SHP77 treated with DMSO at 0.1 percent for 48 hours (cell line): ENCODE measurements around the gene EML2.
"Not testable (repeated sequence)": the region's sequence is repeated elsewhere in the genome, so short reads cannot be mapped to it uniquely, and the experiment has no call there.

Experiments used
- DNase-seq: peaks from one replicate; lab custom pipeline; 2025; lab: John Stamatoyannopoulos, UW

EML2 gene, protein sequence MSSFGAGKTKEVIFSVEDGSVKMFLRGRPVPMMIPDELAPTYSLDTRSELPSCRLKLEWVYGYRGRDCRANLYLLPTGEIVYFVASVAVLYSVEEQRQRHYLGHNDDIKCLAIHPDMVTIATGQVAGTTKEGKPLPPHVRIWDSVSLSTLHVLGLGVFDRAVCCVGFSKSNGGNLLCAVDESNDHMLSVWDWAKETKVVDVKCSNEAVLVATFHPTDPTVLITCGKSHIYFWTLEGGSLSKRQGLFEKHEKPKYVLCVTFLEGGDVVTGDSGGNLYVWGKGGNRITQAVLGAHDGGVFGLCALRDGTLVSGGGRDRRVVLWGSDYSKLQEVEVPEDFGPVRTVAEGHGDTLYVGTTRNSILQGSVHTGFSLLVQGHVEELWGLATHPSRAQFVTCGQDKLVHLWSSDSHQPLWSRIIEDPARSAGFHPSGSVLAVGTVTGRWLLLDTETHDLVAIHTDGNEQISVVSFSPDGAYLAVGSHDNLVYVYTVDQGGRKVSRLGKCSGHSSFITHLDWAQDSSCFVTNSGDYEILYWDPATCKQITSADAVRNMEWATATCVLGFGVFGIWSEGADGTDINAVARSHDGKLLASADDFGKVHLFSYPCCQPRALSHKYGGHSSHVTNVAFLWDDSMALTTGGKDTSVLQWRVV

GRCh38 chr19:45638930-45639729 lies at the start of gene EML2:
Gene EML2, minus strand, starts transcription at chr19:45639397. Its CDS starts 21 bp downstream, at chr19:45639376.
- DNase-seq, result peak; percentile 10

DNA sequence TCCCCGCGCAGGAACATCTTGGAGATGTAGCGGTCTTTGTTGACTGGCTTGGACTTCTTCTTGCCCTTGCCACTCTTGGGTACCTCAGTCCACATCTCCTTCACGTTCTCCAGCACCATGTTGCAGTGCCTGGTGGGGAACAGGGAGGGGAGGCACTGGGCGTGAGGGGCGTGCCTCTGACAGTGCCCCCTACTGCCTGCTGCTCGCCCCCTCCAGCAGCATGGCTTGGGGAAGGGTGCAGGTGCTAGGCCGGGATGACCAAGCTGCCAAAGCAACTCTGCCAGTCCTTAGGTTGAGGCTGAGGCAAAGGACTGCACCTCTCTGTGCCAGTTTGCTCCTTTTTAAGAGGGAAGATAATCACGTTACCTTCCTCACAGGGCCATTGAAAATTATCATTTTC lies 48.4 kb upstream of the EML2 start:
- DNase-seq, result no peak

GRCh38 chr19:45685045-45685444 lies 45.8 kb upstream of the EML2 start:
- DNase-seq, result not testable (repeated sequence)

GRCh38 chr19:45682908-45683307 lies 43.7 kb upstream of the EML2 start:
- no peak for DNase-seq

- DNase-seq, result no peak
Measured at GRCh38 chr19:45682117-45682516, 42.9 kb upstream of the EML2 start.

DNA sequence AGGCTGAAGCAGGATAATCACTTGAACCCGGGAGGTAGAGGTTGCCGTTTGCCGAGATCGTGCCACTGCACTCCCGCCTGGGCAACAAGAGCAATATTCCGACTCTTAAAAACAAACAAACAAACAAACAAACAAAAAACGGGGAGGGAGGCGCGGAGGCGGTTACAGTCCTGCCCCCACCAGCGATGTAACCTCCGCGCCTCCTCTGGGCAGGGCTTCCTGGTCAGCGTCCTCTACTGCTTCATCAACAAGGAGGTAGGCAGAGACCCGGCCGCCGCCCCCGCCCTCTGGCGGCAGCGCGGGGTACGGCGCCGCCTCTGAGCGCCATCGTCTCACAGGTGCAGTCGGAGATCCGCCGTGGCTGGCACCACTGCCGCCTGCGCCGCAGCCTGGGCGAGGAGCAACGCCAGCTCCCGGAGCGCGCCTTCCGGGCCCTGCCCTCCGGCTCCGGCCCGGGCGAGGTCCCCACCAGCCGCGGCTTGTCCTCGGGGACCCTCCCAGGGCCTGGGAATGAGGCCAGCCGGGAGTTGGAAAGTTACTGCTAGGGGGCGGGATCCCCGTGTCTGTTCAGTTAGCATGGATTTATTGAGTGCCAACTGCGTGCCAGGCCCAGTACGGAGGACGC lies 42.3 kb upstream of the EML2 start:
- peak; percentile 46 for DNase-seq

GRCh38 chr19:45677351-45678230 lies 38.4 kb upstream of the EML2 start:
- DNase-seq, result no peak

DNA sequence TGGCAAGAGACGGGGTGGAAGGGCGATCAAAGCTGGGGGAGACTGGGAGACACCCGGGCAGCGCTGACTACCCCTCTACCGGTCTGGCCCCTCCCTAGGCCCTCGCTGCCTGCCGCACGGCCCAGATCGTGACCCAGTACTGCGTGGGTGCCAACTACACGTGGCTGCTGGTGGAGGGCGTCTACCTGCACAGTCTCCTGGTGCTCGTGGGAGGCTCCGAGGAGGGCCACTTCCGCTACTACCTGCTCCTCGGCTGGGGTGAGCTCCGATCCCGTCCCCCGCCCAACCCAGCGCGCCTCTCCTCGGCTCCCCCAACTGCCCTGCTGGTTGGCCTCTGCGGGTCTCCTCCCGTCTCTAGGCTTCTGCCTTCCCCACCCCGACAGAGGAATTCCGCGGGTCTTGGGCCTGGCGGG lies 37.7 kb upstream of the EML2 start:
- no peak for DNase-seq

GRCh38 chr19:45674946-45675345 lies 35.7 kb upstream of the EML2 start:
- DNase-seq, result no peak

- DNase-seq, result no peak
Measured at GRCh38 chr19:45670670-45671453, 31.7 kb upstream of the EML2 start.

GRCh38 chr19:45668342-45668871 lies 29.2 kb upstream of the EML2 start:
- no peak for DNase-seq

GRCh38 chr19:45667620-45668341 lies 28.6 kb upstream of the EML2 start, which contains the start of gene GIPR:
Gene GIPR, plus strand, starts transcription at chr19:45668221. Its CDS starts 1,300 bp downstream, at chr19:45669521.
- peak; percentile 39 for DNase-seq

- DNase-seq, result no peak
Measured at GRCh38 chr19:45664575-45664974, 25.4 kb upstream of the EML2 start.

DNA sequence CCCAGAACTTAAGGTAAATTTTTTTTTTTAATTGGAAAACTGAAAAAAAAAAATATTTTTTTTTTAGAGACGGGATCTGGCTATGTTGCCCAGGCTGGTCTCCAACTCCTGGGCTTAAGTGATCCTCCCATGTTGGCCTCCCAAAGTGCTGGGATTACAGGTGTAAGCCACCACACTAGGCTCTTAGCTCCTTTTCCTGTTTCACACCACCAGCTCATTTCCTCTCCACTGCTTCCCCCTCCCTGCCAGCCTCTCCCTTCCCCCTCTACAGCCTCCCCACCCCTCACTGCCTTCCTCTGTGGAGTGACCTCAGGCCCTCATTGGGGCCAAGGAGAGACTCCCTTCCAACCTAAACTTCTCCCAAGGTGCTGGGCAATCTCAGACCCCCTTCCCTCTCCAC lies 24.6 kb upstream of the EML2 start:
- DNase-seq, result no peak

DNA sequence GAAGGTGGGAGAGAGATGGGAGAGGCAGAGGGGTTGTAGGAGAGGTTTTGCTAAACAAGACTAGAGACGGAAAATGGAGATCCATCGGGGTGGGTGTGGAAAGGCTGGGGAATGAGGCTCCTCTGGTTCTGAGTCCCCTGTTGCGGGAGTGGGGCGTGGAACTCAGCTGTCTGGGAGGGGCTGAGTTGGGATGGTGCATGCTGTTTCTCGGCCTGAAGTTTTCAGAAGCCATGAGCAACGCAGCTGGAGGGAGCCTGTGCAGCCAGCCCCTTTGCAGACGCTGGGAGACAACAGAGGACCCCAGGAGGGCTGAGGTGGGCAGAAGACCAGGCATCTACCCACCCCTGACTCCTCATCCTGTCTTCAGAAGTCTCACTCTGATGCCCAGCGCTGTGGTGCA lies 21.4 kb upstream of the EML2 start:
- DNase-seq, result no peak

GRCh38 chr19:45659096-45659729 lies 20.0 kb upstream of the EML2 start:
- DNase-seq, result no peak

- DNase-seq, result peak; percentile 37
Measured at GRCh38 chr19:45657520-45658167, 18.4 kb upstream of the EML2 start.

GRCh38 chr19:45655073-45655472 lies 15.9 kb upstream of the EML2 start:
- DNase-seq, result no peak
